ENCODE measurements around the gene IGFN1.

The IGFN1 gene

GRCh38 chr1:201190624-201191051 lies at the start of gene IGFN1:
Gene IGFN1, plus strand, starts transcription at chr1:201190824. Its CDS starts 2,470 bp downstream, at chr1:201193294.
- no peak for TF ChIP-seq CTCF (IDR thresholded peaks at IDR 0.05; ENCODE audit: low read depth, low read length)
- H3K4me3 ChIP-seq (ENCODE audit: low read depth, low read length), result no peak within 1 kb of the TSS

GRCh38 chr1:201140941-201141260 lies 49.7 kb upstream of the IGFN1 start:
- TF ChIP-seq CTCF (IDR thresholded peaks at IDR 0.05; ENCODE audit: low read depth, low read length), result no peak
- no peak overlapping the region for H3K4me3 ChIP-seq (ENCODE audit: low read depth, low read length)

- TF ChIP-seq CTCF (IDR thresholded peaks at IDR 0.05; ENCODE audit: low read depth, low read length), result no peak
- H3K4me3 ChIP-seq (ENCODE audit: low read depth, low read length), result no peak overlapping the region
Measured at GRCh38 chr1:201141418-201141817, 49.2 kb upstream of the IGFN1 start.

- H3K4me3 ChIP-seq (ENCODE audit: low read depth, low read length), result no peak overlapping the region
- no peak for TF ChIP-seq CTCF (IDR thresholded peaks at IDR 0.05; ENCODE audit: low read depth, low read length)
Measured at GRCh38 chr1:201142011-201142848, 48.4 kb upstream of the IGFN1 start.

GRCh38 chr1:201142849-201143725 lies 47.5 kb upstream of the IGFN1 start:
- TF ChIP-seq CTCF (IDR thresholded peaks at IDR 0.05; ENCODE audit: low read depth, low read length), result no peak
- H3K4me3 ChIP-seq (ENCODE audit: low read depth, low read length), result no peak overlapping the region

GRCh38 chr1:201143726-201144635 lies 46.6 kb upstream of the IGFN1 start:
- H3K4me3 ChIP-seq (ENCODE audit: low read depth, low read length), result no peak overlapping the region
- no peak for TF ChIP-seq CTCF (IDR thresholded peaks at IDR 0.05; ENCODE audit: low read depth, low read length)

Data from WI38 (cell line).